Stimulated activated CD4-positive, alpha-beta T cell treated with anti-CD3 and anti-CD28 coated beads, Interleukin-2, amount 100 ng/mL, for 48 hours (primary cell): ENCODE data around the gene SRY.
"Not testable (repeated sequence)": the region's sequence is repeated elsewhere in the genome, so short reads cannot be mapped to it uniquely, and the experiment has no call there.

Experiments
- DNase-seq, 2 donors: peaks; one replicate each; pipeline ENCODE4 v3.0.0-alpha.2; 2020

The SRY gene

DNA sequence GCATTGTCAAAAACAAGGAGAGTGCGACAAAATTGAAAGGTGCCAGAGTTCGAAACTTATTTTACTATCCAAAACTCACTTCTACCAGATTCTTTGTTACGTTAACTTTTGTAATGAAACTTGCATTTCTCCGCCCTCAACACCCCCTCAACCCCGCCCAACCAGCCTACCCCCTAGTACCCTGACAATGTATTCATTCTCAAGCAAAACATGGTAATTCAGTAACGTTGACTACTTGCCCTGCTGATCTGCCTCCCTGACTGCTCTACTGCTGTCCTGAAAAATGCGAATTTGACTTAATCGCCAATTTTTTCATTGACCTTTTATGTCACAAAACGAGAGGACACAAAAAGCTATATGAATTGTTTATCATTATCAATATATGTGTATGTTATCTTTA, at the start of gene SRY:
Gene SRY (minus strand): TSS at position 83 of the 400 bp plus-strand sequence. CDS start 79 bp downstream, at position 4.
- no peak for DNase-seq

DNA sequence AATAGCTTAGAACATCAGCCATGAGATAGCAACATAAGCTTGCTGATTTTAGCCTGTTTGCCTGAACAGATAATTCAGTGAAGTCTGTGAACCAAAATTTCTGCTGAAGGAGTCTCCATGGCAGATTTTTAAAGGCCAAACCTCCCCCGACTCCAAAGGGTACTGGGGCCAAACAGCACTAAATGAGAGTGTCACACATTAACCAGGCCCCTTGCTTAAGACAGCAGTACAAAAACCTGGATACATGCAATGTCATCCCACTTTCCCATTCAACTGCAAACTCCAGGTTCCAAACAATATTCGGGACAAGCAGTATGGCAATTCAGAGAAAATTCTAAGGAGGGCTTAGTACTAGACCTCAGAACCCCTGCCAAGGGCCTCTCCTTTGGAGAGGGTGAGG, 49.6 kb upstream of the SRY start:
- DNase-seq, result no peak

DNA sequence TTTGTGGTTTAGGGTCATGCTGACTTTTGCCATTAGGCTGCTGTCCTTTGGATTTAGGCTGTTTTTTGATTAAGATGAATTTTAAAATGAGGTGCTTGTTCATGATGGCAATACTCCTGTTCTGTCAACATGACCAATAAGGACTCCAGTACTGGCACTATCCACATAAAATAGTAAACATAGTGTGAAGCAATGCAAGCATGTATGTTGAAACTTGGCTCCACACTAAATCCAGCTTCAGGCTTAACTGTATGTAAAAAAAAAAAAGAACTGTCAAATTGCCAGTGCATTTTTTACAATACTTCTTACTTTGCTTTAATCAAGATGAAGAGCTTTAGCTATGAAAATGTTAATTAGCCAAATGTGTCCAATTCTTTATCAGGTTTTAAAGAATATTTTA, 47.7 kb upstream of the SRY start:
- no peak for DNase-seq

DNA sequence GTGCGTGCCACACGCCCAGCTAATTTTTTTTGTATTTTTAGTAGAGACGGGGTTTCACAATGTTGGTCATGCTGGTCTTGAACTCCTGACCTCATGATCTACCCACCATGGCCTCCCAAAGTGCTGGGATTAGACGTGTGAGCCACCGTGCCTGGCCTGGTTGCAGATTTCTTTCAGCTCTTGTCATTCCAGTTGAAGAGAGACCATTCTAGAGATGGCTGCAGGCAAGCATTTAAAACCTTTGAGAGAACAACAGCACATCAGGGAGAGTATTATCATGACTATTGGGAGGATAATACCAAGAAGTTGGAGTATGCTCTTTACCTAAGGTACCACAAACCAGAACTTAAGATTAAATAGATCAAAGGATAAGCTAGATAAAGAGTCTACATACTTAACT, 41.0 kb upstream of the SRY start:
- DNase-seq, result no peak

DNA sequence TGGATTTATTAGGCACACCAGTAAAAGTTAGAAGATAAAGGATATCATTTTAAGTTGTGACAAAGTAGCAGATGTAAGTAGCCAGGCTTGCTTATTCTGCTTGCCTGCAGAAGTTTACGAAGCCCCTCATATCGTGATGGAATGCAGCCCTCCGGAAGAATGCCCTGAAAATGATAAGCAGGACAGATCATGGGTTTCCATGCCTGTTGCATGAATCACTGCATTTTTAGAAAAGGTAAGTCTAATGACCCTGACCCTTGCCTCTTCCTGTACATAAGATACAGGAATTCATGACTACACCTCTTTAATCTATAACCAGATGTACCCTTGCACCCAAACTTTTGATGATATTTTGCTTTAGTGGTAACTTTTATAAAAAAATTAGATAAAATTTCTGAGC, 37.0 kb upstream of the SRY start:
- no peak for DNase-seq

DNA sequence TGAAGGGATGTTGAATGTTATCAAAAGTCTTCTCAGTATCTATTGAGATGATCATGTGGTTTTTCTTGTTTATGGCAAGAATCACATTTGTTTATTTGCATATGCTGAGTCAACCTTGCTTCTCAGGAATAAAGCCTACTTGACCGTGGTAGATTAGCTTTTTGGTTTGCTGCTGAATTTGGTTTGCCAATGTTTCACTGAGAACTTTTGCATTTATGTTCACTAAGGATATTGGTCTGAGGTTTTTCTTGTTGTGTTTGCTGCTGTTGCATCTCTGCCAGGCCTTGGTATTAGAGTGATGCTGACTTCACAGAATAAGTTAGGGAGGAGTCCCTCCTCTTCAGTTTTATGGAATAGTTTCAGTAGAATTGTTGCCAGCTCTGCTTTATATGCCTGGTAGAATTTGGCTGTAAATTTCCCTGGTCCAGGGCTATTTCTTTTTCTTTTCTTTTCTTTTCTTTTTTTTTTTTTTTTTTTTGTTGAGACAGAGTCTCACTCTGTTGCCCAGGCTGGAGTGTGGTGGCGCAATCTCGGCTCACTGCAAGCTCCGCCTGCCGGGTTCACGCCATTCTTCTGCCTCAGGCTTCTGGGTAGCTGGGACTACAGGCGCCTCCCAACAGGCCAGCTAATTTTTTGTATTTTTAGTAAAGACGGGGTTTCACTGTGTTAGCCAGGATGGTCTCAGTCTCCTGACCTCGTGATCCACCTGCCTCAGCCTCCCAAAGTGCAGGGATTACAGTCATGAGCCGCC, 29.8 kb upstream of the SRY start:
- DNase-seq, result not testable (repeated sequence)

DNA sequence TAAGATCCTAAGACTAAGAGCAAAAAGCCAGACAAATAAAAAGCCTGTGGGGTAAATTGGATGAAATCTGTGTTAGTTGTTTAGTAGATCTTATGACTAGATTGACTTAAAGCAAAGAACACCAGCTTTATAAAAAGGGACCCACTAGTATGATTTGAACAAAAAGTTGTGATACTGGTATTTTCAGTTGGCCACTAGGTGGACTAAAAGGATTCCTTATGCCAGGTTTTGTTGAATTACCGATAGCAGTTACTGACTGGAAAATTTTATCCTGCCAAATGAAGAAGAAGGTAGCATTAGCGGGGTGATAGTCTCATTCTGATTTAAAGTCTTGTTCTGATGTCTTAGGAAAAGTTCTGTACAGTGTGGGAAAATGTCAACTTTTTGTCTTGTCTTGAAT, 12.8 kb upstream of the SRY start:
- no peak for DNase-seq

DNA sequence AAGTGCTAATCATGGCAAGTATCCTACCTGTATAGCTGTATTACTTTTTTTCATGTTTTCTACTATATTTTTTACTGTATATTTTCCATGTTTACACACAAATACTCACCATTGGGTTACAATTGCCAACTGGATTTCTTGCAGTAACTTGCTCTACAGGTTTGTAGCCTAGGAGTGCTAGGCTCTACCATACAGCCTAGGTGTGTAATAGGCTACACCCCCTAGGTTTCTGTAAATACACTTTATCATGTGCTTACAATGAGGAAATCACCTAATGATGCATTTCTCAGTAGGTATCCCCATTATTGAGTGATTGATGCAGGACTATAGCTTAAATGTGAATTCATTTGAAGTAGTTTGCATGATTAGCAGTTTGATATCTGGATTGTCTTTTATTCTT, 10.5 kb upstream of the SRY start:
- DNase-seq, result no peak

DNA sequence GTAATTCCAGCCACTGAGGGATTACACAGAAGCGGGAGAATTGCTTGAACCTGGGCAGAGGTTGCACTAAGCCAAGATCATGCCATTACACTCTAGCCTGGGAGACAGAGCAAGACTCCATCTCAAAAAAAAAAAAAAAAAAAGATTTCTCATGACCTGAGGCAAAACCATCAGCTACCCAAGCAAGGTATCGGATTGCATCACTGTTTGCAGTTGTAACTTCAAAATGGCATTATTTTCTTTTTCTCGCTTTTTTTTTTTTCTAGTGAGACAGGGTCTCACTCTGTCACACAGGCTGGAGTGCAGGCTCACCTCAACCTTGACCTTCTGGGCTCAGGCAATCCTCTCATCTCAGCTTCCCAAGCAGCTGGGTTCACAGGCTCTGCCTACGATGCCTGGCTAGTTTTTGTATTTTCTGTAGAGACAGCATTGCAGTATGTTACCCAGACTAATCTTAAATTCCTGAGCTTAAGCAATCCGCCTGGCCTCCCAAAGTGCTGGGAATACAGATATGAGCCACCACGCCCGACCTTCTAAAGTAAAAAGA, 9.6 kb upstream of the SRY start:
- DNase-seq, result no peak

DNA sequence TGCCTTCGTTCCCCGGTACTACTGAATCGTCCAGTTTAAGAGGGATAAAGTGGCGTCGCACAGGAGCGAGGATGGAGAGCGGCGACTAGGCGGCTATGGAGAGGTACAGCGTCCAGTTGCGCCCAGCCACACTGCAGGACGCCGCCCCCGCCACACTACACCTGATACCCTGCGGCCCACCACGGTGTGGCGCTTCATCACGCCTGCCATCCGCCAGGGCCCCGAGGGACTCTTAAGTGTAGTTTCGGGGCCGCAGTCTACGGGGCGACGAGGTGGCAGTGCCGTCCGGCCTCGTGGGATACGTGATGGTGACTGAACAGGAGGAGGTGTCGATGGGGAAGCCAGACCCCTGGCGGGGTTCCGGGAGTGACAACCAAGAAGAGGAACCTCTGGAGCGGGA, 2.3 kb upstream of the SRY start:
- DNase-seq, result no peak

DNA sequence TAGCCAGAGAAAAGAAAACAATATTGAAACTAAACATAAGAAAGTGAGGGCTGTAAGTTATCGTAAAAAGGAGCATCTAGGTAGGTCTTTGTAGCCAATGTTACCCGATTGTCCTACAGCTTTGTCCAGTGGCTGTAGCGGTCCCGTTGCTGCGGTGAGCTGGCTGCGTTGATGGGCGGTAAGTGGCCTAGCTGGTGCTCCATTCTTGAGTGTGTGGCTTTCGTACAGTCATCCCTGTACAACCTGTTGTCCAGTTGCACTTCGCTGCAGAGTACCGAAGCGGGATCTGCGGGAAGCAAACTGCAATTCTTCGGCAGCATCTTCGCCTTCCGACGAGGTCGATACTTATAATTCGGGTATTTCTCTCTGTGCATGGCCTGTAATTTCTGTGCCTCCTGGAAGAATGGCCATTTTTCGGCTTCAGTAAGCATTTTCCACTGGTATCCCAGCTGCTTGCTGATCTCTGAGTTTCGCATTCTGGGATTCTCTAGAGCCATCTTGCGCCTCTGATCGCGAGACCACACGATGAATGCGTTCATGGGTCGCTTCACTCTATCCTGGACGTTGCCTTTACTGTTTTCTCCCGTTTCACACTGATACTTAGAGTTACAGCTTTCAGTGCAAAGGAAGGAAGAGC, 488 bp downstream of the SRY start:
- no peak for DNase-seq
